BJ (cell line): Measurements from ENCODE around the gene CES3. TPM values are rescaled to one million over a fixed set of nuclear protein-coding genes. Genes with fewer than 3 reads are reported as not detected.

ENCODE experiments used
- CTCF ChIA-PET: fragments of 350-600 bp; formaldehyde crosslinking; extraction: SDS; loops from one replicate; lab custom pipeline; 2021; ENCODE audit warnings: antibody characterized with exemption, inconsistent platforms; lab: Yijun Ruan, JAX
- POLR2A ChIA-PET: fragments of 300-600 bp; sonication (Branson Sonifier 250); formaldehyde crosslinking; extraction: SDS; loops from one replicate; lab custom pipeline; 2021; ENCODE audit warnings: antibody characterized with exemption; lab: Charles Lee
- DNase-seq: peaks from one replicate; pipeline ENCODE4 v3.0.0-alpha.2; 2011; ENCODE audit warnings: low read depth
- H3K27me3 ChIP-seq: 2 replicates; pipeline ENCODE4 v1.6.0; 2011; ENCODE audit warnings: low read length; ENCODE audit not compliant: control insufficient read depth, insufficient read depth
- H3K36me3 ChIP-seq: 2 replicates; pipeline ENCODE4 v1.5.1; 2011; ENCODE audit warnings: low read length; ENCODE audit not compliant: control insufficient read depth, insufficient read depth
- H3K4me3 ChIP-seq: 2 replicates; pipeline ENCODE4 v1.5.1; 2011; ENCODE audit warnings: low read depth, mild to moderate bottlenecking, control low read depth, low read length
- CTCF ChIP-seq: IDR thresholded peaks from 2 replicates; pipeline ENCODE4 v1.5.1; 2011; ENCODE audit warnings: low read depth, mild to moderate bottlenecking, control low read depth, inconsistent platforms, low read length, moderate library complexity; ENCODE audit not compliant: insufficient read depth
- polyA plus RNA-seq: library from polyadenylated mRNA; depleted of rRNA; stranded (reverse); fragments of >200 nt; gene quantifications from 2 replicates; pipeline ENCODE4 v1.2.3, GENCODE V29; 2011

The CES3 gene
- polyA plus RNA-seq, 1 experiment, result 0.13 TPM

- no peak overlapping the region for H3K4me3 ChIP-seq
- H3K27me3 ChIP-seq, result peaks cover 16% of the 10 kb centered on the region
- POLR2A ChIA-PET, result no interaction called here
- TF ChIP-seq CTCF, result no peak
- no peaks in the 10 kb centered on the region for H3K36me3 ChIP-seq
- CTCF ChIA-PET, result interaction anchor here (0.6 to 4.5 kb wide), 5 partner anchors 9 to 27 kb away, joined by 3 to 30 read pairs (median 8); no protein-coding TSS in a partner anchor
- DNase-seq, result no peak
Measured at GRCh38 chr16:66921729-66922450, 39.2 kb upstream of the CES3 start.

DNA sequence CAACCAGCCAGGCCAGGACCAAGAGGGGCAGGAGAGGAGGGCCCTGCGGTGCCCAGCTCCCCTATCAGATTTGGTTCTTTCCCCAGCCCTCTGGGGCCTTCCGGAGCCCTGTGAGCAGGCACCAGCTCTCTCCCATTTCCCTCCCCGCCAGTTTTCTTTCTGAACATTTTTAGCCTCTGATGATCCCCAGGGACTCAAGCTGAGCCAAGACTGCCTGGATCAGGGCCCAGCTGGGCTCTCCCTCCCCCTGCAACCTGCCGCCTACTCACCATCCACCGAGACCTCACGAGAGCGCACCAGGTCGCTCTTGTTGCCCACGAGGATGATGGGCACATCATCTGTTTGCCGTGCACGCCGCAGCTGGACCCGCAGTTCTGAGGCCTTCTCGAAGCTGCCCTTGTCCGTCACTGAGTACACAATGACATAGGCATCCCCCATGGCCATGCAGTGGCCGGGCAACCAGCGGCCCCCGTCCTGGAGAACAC lies 37.8 kb upstream of the CES3 start:
- Histone ChIP-seq H3K4me3 (no peak overlapping the region), H3K36me3 (no peaks in the 10 kb centered on the region), H3K27me3 (peaks cover 16% of the 10 kb centered on the region)
- TF ChIP-seq CTCF, result no peak
- CTCF ChIA-PET, result interaction anchor here (1.4 kb wide), 1 partner anchor 10 kb away, joined by 4 read pairs; no protein-coding TSS in a partner anchor
- DNase-seq, result no peak
- POLR2A ChIA-PET, result no interaction called here

GRCh38 chr16:66923866-66924265 lies 37.2 kb upstream of the CES3 start:
- H3K27me3 ChIP-seq, result peaks cover 16% of the 10 kb centered on the region
- no peak overlapping the region for H3K4me3 ChIP-seq
- TF ChIP-seq CTCF, result no peak
- no peak for DNase-seq
- ChIA-PET CTCF (interaction anchor here (5.4 kb wide), 1 partner anchor 27 kb away, joined by 118 read pairs; no protein-coding TSS in a partner anchor), POLR2A (no interaction called here)
- H3K36me3 ChIP-seq, result no peaks in the 10 kb centered on the region

GRCh38 chr16:66924527-66925321 lies 36.3 kb upstream of the CES3 start:
- DNase-seq, result no peak
- TF ChIP-seq CTCF, result no peak
- ChIA-PET CTCF (interaction anchor here (5.4 kb wide), 1 partner anchor 28 kb away, joined by 118 read pairs; no protein-coding TSS in a partner anchor), POLR2A (no interaction called here)
- Histone ChIP-seq H3K36me3 (no peaks in the 10 kb centered on the region), H3K4me3 (peak overlapping the region; percentile 45), H3K27me3 (peaks cover 9% of the 10 kb centered on the region)

- peaks cover 5% of the 10 kb centered on the region; the same call in 1 of the 2 replicates for H3K27me3 ChIP-seq
- H3K36me3 ChIP-seq, result no peaks in the 10 kb centered on the region
- TF ChIP-seq CTCF, result no peak
- CTCF ChIA-PET, result interaction anchor here (1.8 to 5.4 kb wide), 2 partner anchors 29 to 38 kb away, joined by 4 to 118 read pairs; no protein-coding TSS in a partner anchor
- DNase-seq, result no peak
- POLR2A ChIA-PET, result no interaction called here
- H3K4me3 ChIP-seq, result peak within 1 kb of the TSS; percentile 45
Measured at GRCh38 chr16:66925322-66925840, 35.7 kb upstream of the CES3 start, which contains the start of gene RRAD. Gene RRAD, minus strand, starts transcription at chr16:66925535. Its CDS starts 356 bp downstream, at chr16:66925179.
